A549 (cell line): Measurements from ENCODE around the gene VOPP1. TPM values are rescaled to one million over a fixed set of nuclear protein-coding genes. Genes with fewer than 3 reads are reported as not detected.

ENCODE experiments used
- ATAC-seq, 2 experiments: fragments of 200-7000 bp in 1 of 2; fragments of >200 bp in 1 of 2; cut with Nextera tagmentation in 1 of 2; cut with Tn5 transposase in 1 of 2; 3 replicates each; pipeline versions ENCODE4 v1.8.0 to v1.9.1; 2018 to 2020; ENCODE audit warnings: mild to moderate bottlenecking in 1 of 2, moderate library complexity in 1 of 2
- CTCF ChIA-PET: fragments of 300-600 bp; sonication (Branson Sonifier 250); formaldehyde crosslinking; extraction: SDS; loops from one replicate; lab custom pipeline; 2021; ENCODE audit warnings: antibody characterized with exemption, inconsistent platforms; lab: Yijun Ruan, JAX
- POLR2A ChIA-PET: fragments of 350-600 bp; formaldehyde crosslinking; extraction: SDS; loops from one replicate; lab custom pipeline; 2021; ENCODE audit warnings: antibody characterized with exemption, inconsistent platforms; lab: Yijun Ruan, JAX
- DNase-seq, 2 experiments: peaks; one replicate each; pipeline versions ENCODE4 v3.0.0 to v3.0.0-alpha.2; 2011 to 2016; ENCODE audit warnings: low read depth in 1 of 2, low spot score in 1 of 2
- FAIRE-seq: peaks from 2 replicates; lab custom pipeline; 2011; peaks lifted over from hg19 to GRCh38; lab: Jason Lieb, UNC
- H3K27ac ChIP-seq, 2 experiments: fragments of >200 bp; sonication (Bioruptor Twin); formaldehyde crosslinking; 3 replicates each; pipeline ENCODE4 v1.5.1; 2016 to 2017
- H3K4me1 ChIP-seq: fragments of >200 bp; sonication (Bioruptor Twin); formaldehyde crosslinking; 3 replicates; pipeline ENCODE4 v1.6.1; 2016
- H3K4me2 ChIP-seq: fragments of >200 bp; sonication (Bioruptor Twin); formaldehyde crosslinking; 3 replicates; pipeline ENCODE4 v1.6.1; 2016
- H3K4me3 ChIP-seq: fragments of >200 bp; sonication (Bioruptor Twin); formaldehyde crosslinking; 3 replicates; pipeline ENCODE4 v1.5.1; 2016
- H3K9me3 ChIP-seq: fragments of >200 bp; sonication (Bioruptor Twin); formaldehyde crosslinking; 3 replicates; pipeline ENCODE4 v1.6.1; 2016
- CBX8 ChIP-seq: fragments of 200-600 bp; sonication (generic); IDR thresholded peaks from 2 replicates; pipeline ENCODE4 v1.6.1; 2016
- E2F6 ChIP-seq: IDR thresholded peaks from 2 replicates; pipeline ENCODE4 v1.6.1; 2012; ENCODE audit warnings: low read depth, borderline replicate concordance
- EHF ChIP-seq: fragments of 250-450 bp; sonication (Bioruptor Pico); IDR thresholded peaks from 2 replicates; pipeline ENCODE4 v1.5.0; 2020; ENCODE audit warnings: mild to moderate bottlenecking
- FOSB ChIP-seq: fragments of 250-450 bp; sonication (Bioruptor Pico); IDR thresholded peaks from 2 replicates; pipeline ENCODE4 v1.5.0; 2020; ENCODE audit warnings: mild to moderate bottlenecking, moderate library complexity
- HES2 ChIP-seq: fragments of >200 bp; sonication (Bioruptor Twin); formaldehyde crosslinking; IDR thresholded peaks from 2 replicates; pipeline ENCODE4 v1.6.1; 2016
- HMGXB4 ChIP-seq: fragments of 250-450 bp; sonication (Bioruptor Pico); IDR thresholded peaks from 2 replicates; pipeline ENCODE4 v1.5.0; 2021; ENCODE audit warnings: mild to moderate bottlenecking, moderate library complexity, borderline replicate concordance
- HOXB13 ChIP-seq: fragments of 250-450 bp; sonication (Bioruptor Pico); IDR thresholded peaks from 2 replicates; pipeline ENCODE4 v1.5.0; 2020; ENCODE audit warnings: low read depth, mild to moderate bottlenecking, moderate library complexity
- HOXB5 ChIP-seq: fragments of 250-450 bp; sonication (Bioruptor Pico); IDR thresholded peaks from 2 replicates; pipeline ENCODE4 v1.5.0; 2020; ENCODE audit warnings: mild to moderate bottlenecking, moderate library complexity
- JUN ChIP-seq, 2 experiments: fragments of >200 bp; sonication (Bioruptor Twin); formaldehyde crosslinking; IDR thresholded peaks; 2 replicates in 1 of 2; 3 replicates in 1 of 2; pipeline ENCODE4 v1.6.1; 2016 to 2017
- JUNB ChIP-seq: fragments of >200 bp; sonication (Bioruptor Twin); formaldehyde crosslinking; IDR thresholded peaks from 2 replicates; pipeline ENCODE4 v1.6.1; 2016
- KDM5A ChIP-seq: fragments of 200-600 bp; sonication (generic); IDR thresholded peaks from 2 replicates; pipeline ENCODE4 v1.6.1; 2016; ENCODE audit warnings: antibody characterized with exemption, mild to moderate bottlenecking
- MAZ ChIP-seq: fragments of 150-350 bp; IDR thresholded peaks from 2 replicates; pipeline ENCODE4 v1.6.1; 2014; ENCODE audit warnings: antibody characterized with exemption, low read depth, low read length, borderline replicate concordance
- NFE2L2 ChIP-seq: fragments of 150-350 bp; conservative IDR thresholded peaks from 2 replicates; pipeline ENCODE4 v1.6.1; 2014; ENCODE audit warnings: low read length
- NPAS2 ChIP-seq: fragments of 250-450 bp; sonication (Bioruptor Pico); IDR thresholded peaks from 2 replicates; pipeline ENCODE4 v1.8.0; 2022; ENCODE audit warnings: mild to moderate bottlenecking, moderate library complexity, borderline replicate concordance
- POLR2AphosphoS2 ChIP-seq: conservative IDR thresholded peaks from 2 replicates; pipeline ENCODE4 v1.6.1; 2012; ENCODE audit warnings: low read length, improper control_type of control experiment, inconsistent platforms
- RAD21 ChIP-seq, 2 experiments: fragments of >200 bp in 1 of 2; sonication (Bioruptor Twin) in 1 of 2; formaldehyde crosslinking in 1 of 2; IDR thresholded peaks in 1 of 2; conservative IDR thresholded peaks in 1 of 2; 2 replicates in 1 of 2; 3 replicates in 1 of 2; pipeline ENCODE4 v1.6.1; 2012 to 2018; ENCODE audit warnings: inconsistent platforms in 1 of 2
- RARB ChIP-seq: fragments of 250-450 bp; sonication (Bioruptor Pico); IDR thresholded peaks from 2 replicates; pipeline ENCODE4 v1.8.0; 2021; ENCODE audit warnings: mild to moderate bottlenecking, moderate library complexity
- RCOR1 ChIP-seq: fragments of 150-350 bp; IDR thresholded peaks from 2 replicates; pipeline ENCODE4 v1.6.1; 2014; ENCODE audit warnings: antibody characterized with exemption, low read length, low read depth
- RFX5 ChIP-seq: fragments of 450-650 bp; IDR thresholded peaks from 2 replicates; pipeline ENCODE4 v1.7.1; 2014; ENCODE audit warnings: antibody characterized with exemption, mild to moderate bottlenecking, moderate library complexity
- RNF2 ChIP-seq: fragments of 200-600 bp; sonication (generic); IDR thresholded peaks from 2 replicates; pipeline ENCODE4 v1.6.1; 2016; ENCODE audit warnings: low read depth, mild to moderate bottlenecking, antibody characterized with exemption, moderate library complexity, borderline replicate concordance
- SMC3 ChIP-seq: fragments of >200 bp; sonication (Bioruptor Twin); formaldehyde crosslinking; IDR thresholded peaks from 3 replicates; pipeline ENCODE4 v1.6.1; 2018; ENCODE audit warnings: inconsistent platforms
- SREBF2 ChIP-seq: fragments of 450-650 bp; IDR thresholded peaks from 2 replicates; pipeline ENCODE4 v1.6.1; 2014; ENCODE audit warnings: mild to moderate bottlenecking, moderate library complexity
- TFCP2L1 ChIP-seq: fragments of 250-450 bp; sonication (Bioruptor Pico); IDR thresholded peaks from 2 replicates; pipeline ENCODE4 v1.5.0; 2021; ENCODE audit warnings: mild to moderate bottlenecking
- WGBS: methylation state at CpG from one replicate; pipeline ENCODE4 v1.1.6; 2017; ENCODE audit errors: missing lambda C conversion rate; 5-methylcytosine and 5-hydroxymethylcytosine counted together
- polyA plus RNA-seq, 4 experiments: library from polyadenylated mRNA; depleted of rRNA in 3 of 4; stranded (reverse); fragments of >200 nt; fragmentation: RNase III in 1 of 4; extraction: RNeasy Plus Mini Kit Qiagen cat#74134 plus additional on column Dnase treatment in 1 of 4; gene quantifications; 2 replicates in 3 of 4; 3 replicates in 1 of 4; pipeline ENCODE4 v1.2.3, GENCODE V29; 2011 to 2017
- TF ChIP-seq, protein P1 (sequence below): fragments of >200 bp; sonication (Bioruptor Twin); formaldehyde crosslinking; IDR thresholded peaks from 3 replicates; pipeline ENCODE4 v1.5.1; 2016

Gene VOPP1
- polyA plus RNA-seq, 2 of the 4 experiments (the other 2 are of a cell fraction), result 68.1 to 73.4 TPM

DNA sequence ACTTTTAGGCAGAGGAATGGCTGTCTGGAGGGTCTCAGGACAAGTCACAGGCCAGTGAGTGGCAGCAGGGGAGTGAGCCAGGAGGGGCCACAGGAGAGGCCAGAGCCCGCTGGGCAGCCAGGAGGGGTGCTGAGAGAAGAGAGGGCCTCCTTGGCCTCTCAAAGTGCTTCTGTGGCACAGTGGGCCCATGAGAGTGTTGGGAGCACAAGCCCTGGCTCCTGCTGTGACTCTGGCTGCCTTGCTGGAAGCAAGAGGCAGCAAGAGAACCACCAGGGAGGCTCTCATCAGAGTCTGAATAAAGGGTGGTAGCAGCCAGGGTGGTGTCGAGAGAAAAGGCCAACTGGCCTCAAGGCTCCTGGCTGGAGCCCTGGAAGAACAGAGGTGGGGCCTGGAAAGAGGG, 91.1 kb downstream of the VOPP1 start:
- FAIRE-seq, result no peak
- Histone ChIP-seq H3K4me1 (no peaks in the 10 kb centered on the region), H3K4me2 (no peak overlapping the region), H3K27ac (no peak overlapping the region), H3K9me3 (no peaks in the 10 kb centered on the region), H3K4me3 (no peak overlapping the region)
- ChIA-PET POLR2A (no interaction called here), CTCF (no interaction called here)
- no peak for DNase-seq
- 86% methylated on average over 2 of the region's 2 CpGs for WGBS
- TF ChIP-seq HMGXB4 (no peak), RCOR1 (no peak), HES2 (no peak), SMC3 (no peak), HOXB13 (CRISPR knock-in tag) (no peak), MAZ (no peak), JUN (IDR thresholded peaks at IDR 0.05) (no peak), NPAS2 (CRISPR knock-in tag) (no peak), RNF2 (no peak), E2F6 (no peak), NFE2L2 (no peak), JUNB (no peak), HOXB5 (no peak)
- TF ChIP-seq, protein P1, sequence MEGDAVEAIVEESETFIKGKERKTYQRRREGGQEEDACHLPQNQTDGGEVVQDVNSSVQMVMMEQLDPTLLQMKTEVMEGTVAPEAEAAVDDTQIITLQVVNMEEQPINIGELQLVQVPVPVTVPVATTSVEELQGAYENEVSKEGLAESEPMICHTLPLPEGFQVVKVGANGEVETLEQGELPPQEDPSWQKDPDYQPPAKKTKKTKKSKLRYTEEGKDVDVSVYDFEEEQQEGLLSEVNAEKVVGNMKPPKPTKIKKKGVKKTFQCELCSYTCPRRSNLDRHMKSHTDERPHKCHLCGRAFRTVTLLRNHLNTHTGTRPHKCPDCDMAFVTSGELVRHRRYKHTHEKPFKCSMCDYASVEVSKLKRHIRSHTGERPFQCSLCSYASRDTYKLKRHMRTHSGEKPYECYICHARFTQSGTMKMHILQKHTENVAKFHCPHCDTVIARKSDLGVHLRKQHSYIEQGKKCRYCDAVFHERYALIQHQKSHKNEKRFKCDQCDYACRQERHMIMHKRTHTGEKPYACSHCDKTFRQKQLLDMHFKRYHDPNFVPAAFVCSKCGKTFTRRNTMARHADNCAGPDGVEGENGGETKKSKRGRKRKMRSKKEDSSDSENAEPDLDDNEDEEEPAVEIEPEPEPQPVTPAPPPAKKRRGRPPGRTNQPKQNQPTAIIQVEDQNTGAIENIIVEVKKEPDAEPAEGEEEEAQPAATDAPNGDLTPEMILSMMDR, result no peak
- no peak for ATAC-seq

DNA sequence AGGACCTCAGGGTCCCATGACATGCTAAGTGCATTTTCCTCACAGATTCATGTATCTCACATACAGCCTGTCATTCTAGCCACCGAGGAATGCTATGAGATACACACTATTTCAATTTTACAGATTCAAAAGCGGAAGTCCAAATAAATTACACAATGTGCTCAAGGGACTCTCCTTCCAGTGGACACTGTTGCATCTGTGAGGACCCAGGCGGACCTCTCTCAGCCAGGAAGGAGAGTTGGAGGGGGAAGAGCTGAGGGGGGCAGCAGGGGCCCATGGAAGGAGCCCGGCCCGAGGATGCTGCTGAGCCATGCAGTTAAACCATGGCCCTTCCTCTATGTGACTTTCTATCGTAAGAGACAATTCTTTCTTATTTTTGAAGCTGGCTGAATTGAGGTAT, 93.6 kb downstream of the VOPP1 start:
- ChIA-PET POLR2A (no interaction called here), CTCF (interaction anchor here (1.3 kb wide), 1 partner anchor 17 kb away, joined by 3 read pairs; no protein-coding TSS in a partner anchor)

GRCh38 chr7:55477781-55478374, 94.4 kb downstream of the VOPP1 start:
- H3K4me3 ChIP-seq, result no peak overlapping the region
- ChIA-PET CTCF (no interaction called here), POLR2A (no interaction called here)
- H3K4me2 ChIP-seq, result no peak overlapping the region
- DNase-seq (no peak), FAIRE-seq (no peak), ATAC-seq (no peak)
- 89% methylated on average over 13 of the region's 13 CpGs for WGBS
- no peaks in the 10 kb centered on the region for H3K9me3 ChIP-seq
- H3K4me1 ChIP-seq, result no peaks in the 10 kb centered on the region
- TF ChIP-seq TFCP2L1 (CRISPR knock-in tag) (no peak), EHF (CRISPR knock-in tag) (no peak), SREBF2 (no peak), RFX5 (no peak), RARB (no peak), RNF2 (no peak), KDM5A (no peak)
- no peak overlapping the region for H3K27ac ChIP-seq

More for the DNA sequence above, 93.6 kb downstream of the VOPP1 start:
- no peak overlapping the region for H3K4me3 ChIP-seq
- WGBS, result 93% methylated on average over 6 of the region's 6 CpGs
- H3K27ac ChIP-seq, result no peak overlapping the region
- H3K4me1 ChIP-seq, result no peaks in the 10 kb centered on the region
- H3K4me2 ChIP-seq, result no peak overlapping the region
- ATAC-seq (no peak), DNase-seq (no peak), FAIRE-seq (no peak)
- H3K9me3 ChIP-seq, result no peaks in the 10 kb centered on the region
- TF ChIP-seq FOSB (CRISPR knock-in tag), result no peak
- TF ChIP-seq POLR2AphosphoS2, result no peak
- no peak for TF ChIP-seq CBX8
- TF ChIP-seq KDM5A, result no peak
- no peak for TF ChIP-seq RFX5
- TF ChIP-seq RAD21 (conservative IDR thresholded peaks at IDR 0.05 in 1 of 2, IDR thresholded peaks at IDR 0.05 in 1 of 2), result no peak
